ENCODE data around the gene CHMP5. TPM values are rescaled to one million over a fixed set of nuclear protein-coding genes. Genes with fewer than 3 reads are reported as not detected.

Gene CHMP5
- polyA plus RNA-seq, 1 of the 3 experiments (the other 2 are of a cell fraction) = 88.3 TPM

- POLR2A ChIA-PET = no interaction called here
- Histone ChIP-seq H3K4me2 (no peak overlapping the region), H3K36me3 (replicated peaks in 1 of 2; ENCODE audit: control insufficient read depth in 1 of 2, insufficient read depth in 2 of 2, low read length in 1 of 2) (peaks cover 42 to 62% of the 10 kb centered on the region in 2 experiments), H3K4me3 (ENCODE audit: low read depth in 2 of 2, low read length in 1 of 2) (no peak overlapping the region), H3K9ac (no peak overlapping the region), H3K27ac (ENCODE audit: low read depth in 2 of 2, low read length in 1 of 2) (peak overlapping the region in 1 of 2 experiments; percentile 95; a peak in 1 of 4 replicates), H4K20me1 (ENCODE audit: insufficient read depth) (no peaks in the 10 kb centered on the region), H3K79me2 (ENCODE audit: insufficient read depth) (peaks cover 5% of the 10 kb centered on the region; the same call in 1 of the 2 replicates), H2AFZ (ENCODE audit: low read depth) (no peak overlapping the region), H3K9me2 (no peaks in the 10 kb centered on the region), H3F3A (replicated peaks; ENCODE audit: insufficient read depth) (peaks cover 39% of the 10 kb centered on the region), H3K4me1 (ENCODE audit: control insufficient read depth in 1 of 2, insufficient read depth in 2 of 2, low read depth in 1 of 2, low read length in 1 of 2) (peaks cover 0 to 27% of the 10 kb centered on the region in 2 experiments; a peak in 2 of 4 replicates), H3K27me3 (ENCODE audit: insufficient read depth) (no peaks in the 10 kb centered on the region), H3K9me3 (no peaks in the 10 kb centered on the region)
- no peak for DNase-seq
- 97% methylated on average over 8 of the region's 8 CpGs for WGBS (ENCODE audit: low lambda C conversion rate)
- TF ChIP-seq, protein P1, sequence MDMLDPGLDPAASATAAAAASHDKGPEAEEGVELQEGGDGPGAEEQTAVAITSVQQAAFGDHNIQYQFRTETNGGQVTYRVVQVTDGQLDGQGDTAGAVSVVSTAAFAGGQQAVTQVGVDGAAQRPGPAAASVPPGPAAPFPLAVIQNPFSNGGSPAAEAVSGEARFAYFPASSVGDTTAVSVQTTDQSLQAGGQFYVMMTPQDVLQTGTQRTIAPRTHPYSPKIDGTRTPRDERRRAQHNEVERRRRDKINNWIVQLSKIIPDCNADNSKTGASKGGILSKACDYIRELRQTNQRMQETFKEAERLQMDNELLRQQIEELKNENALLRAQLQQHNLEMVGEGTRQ (IDR thresholded peaks at IDR 0.05; ENCODE audit: borderline replicate concordance, low read depth, low read length) = no peak
- TF ChIP-seq SIN3A (IDR thresholded peaks at IDR 0.05; ENCODE audit: borderline replicate concordance, low read depth, low read length) (no peak), NRF1 (IDR thresholded peaks at IDR 0.05; ENCODE audit: low read depth, low read length) (no peak), FOXM1 (IDR thresholded peaks at IDR 0.05; ENCODE audit: low read depth) (no peak), JUND (IDR thresholded peaks at IDR 0.05) (no peak), MAX (IDR thresholded peaks at IDR 0.05; ENCODE audit: low read depth) (no peak), POLR2AphosphoS5 (IDR thresholded peaks at IDR 0.05; ENCODE audit: low read depth, low read length) (no peak), EZH2phosphoT487 (IDR thresholded peaks at IDR 0.05; ENCODE audit: borderline replicate concordance, low read depth) (no peak), RFX5 (IDR thresholded peaks at IDR 0.05; ENCODE audit: low read length) (no peak), TAF1 (IDR thresholded peaks at IDR 0.05; ENCODE audit: borderline replicate concordance, low read depth, low read length) (no peak), FOXJ3 (CRISPR knock-in tag; IDR thresholded peaks at IDR 0.05) (no peak), EP300 (IDR thresholded peaks at IDR 0.05; ENCODE audit: borderline replicate concordance in 1 of 2, low read depth in 1 of 2, low read length in 1 of 2) (no peak), CHD2 (IDR thresholded peaks at IDR 0.05; ENCODE audit: low read length, partially characterized antibody) (no peak)
- TF ChIP-seq, protein P2, sequence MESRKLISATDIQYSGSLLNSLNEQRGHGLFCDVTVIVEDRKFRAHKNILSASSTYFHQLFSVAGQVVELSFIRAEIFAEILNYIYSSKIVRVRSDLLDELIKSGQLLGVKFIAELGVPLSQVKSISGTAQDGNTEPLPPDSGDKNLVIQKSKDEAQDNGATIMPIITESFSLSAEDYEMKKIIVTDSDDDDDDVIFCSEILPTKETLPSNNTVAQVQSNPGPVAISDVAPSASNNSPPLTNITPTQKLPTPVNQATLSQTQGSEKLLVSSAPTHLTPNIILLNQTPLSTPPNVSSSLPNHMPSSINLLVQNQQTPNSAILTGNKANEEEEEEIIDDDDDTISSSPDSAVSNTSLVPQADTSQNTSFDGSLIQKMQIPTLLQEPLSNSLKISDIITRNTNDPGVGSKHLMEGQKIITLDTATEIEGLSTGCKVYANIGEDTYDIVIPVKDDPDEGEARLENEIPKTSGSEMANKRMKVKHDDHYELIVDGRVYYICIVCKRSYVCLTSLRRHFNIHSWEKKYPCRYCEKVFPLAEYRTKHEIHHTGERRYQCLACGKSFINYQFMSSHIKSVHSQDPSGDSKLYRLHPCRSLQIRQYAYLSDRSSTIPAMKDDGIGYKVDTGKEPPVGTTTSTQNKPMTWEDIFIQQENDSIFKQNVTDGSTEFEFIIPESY (IDR thresholded peaks at IDR 0.05; ENCODE audit: borderline replicate concordance, low read depth) = no peak
- TF ChIP-seq, protein P3, sequence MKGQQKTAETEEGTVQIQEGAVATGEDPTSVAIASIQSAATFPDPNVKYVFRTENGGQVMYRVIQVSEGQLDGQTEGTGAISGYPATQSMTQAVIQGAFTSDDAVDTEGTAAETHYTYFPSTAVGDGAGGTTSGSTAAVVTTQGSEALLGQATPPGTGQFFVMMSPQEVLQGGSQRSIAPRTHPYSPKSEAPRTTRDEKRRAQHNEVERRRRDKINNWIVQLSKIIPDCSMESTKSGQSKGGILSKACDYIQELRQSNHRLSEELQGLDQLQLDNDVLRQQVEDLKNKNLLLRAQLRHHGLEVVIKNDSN (IDR thresholded peaks at IDR 0.05; ENCODE audit: borderline replicate concordance, low read depth) = no peak
- CTCF ChIA-PET = no interaction called here
Observed at GRCh38 chr9:33318781-33319180, 53.9 kb downstream of the CHMP5 start.

All from SK-N-SH (cell line).